ENCODE data around the gene TNNI3K. TPM values are rescaled to one million over a fixed set of nuclear protein-coding genes. Genes with fewer than 3 reads are reported as not detected.

TNNI3K gene
- total and polyA plus RNA-seq, 9 of the 15 experiments (the other 6 are each of a cell fraction or from before 2014, with no cell fraction given) = 0.21 to 0.53 (median 0.32) TPM; not detected in 5

- Histone ChIP-seq H3K36me3 (ENCODE audit: control insufficient read depth, insufficient read depth, low read length) (no peaks in the 10 kb centered on the region), H3K4me2 (ENCODE audit: insufficient read depth, low read length) (no peak overlapping the region), H3K9me3 (replicated peaks; ENCODE audit: control insufficient read depth, insufficient read depth, low read depth, low read length) (no peaks in the 10 kb centered on the region), H3K79me2 (ENCODE audit: control insufficient read depth, insufficient read depth, low read length) (no peaks in the 10 kb centered on the region), H3K27me3 (ENCODE audit: control insufficient read depth in 2 of 2, insufficient read depth in 2 of 2, low read length in 2 of 2) (no peaks in the 10 kb centered on the region), H3K9ac (ENCODE audit: insufficient read depth in 1 of 2, low read depth in 2 of 2, low read length in 2 of 2) (no peak overlapping the region), H2AFZ (ENCODE audit: low read depth, low read length) (no peak overlapping the region), H3K27ac (ENCODE audit: extremely low read depth, low read depth, low read length) (no peak overlapping the region), H3K9me1 (ENCODE audit: control insufficient read depth, insufficient read depth, low read length) (no peaks in the 10 kb centered on the region), H3K4me3 (no peak overlapping the region), H3K4me1 (replicated peaks in 1 of 2; ENCODE audit: control insufficient read depth in 2 of 2, insufficient read depth in 2 of 2, low read length in 2 of 2) (no peaks in the 10 kb centered on the region), H4K20me1 (replicated peaks; ENCODE audit: control insufficient read depth, insufficient read depth, low read length) (no peaks in the 10 kb centered on the region)
- in situ Hi-C loops (cut with MboI) = no loop called here
- ATAC-seq (no peak), FAIRE-seq (no peak), DNase-seq (ENCODE audit: extremely low read depth in 1 of 4, low spot score in 3 of 4) (no peak)
- no TSS peak for BruUV-seq (replicated peaks)
- no peak for TF ChIP-seq U2AF2 (optimal IDR thresholded peaks at IDR 0.05; ENCODE audit: low read depth, low read length)
- no peak for TF ChIP-seq KDM5B (IDR thresholded peaks at IDR 0.05; ENCODE audit: insufficient replicate concordance, low read depth, low read length)
- no peak for TF ChIP-seq SRSF1 (IDR thresholded peaks at IDR 0.05; ENCODE audit: low read depth, low read length)
- TF ChIP-seq SREBF2 (CRISPR knock-in tag; IDR thresholded peaks at IDR 0.05) = no peak
- no peak for TF ChIP-seq ZBTB8A (IDR thresholded peaks at IDR 0.05; ENCODE audit: partially characterized antibody)
- no peak for TF ChIP-seq ZNF133 (CRISPR knock-in tag; IDR thresholded peaks at IDR 0.05)
- no peak for TF ChIP-seq CHAMP1 (IDR thresholded peaks at IDR 0.05)
- POLR2A ChIA-PET = no interaction called here
- CTCF ChIA-PET (ENCODE audit: low intra/inter-chr PET ratio) = no interaction called here
- whole genome bisulfite sequencing (ENCODE audit: insufficient coverage, low coverage, missing lambda C conversion rate) = 0% methylated on average over 2 of the region's 2 CpGs
- intact Hi-C loops (cut with micrococcal nuclease) = no loop called here
Measured at GRCh38 chr1:74423471-74423870, 188.3 kb downstream of the TNNI3K start.

Measured in K562 (cell line).